Measurements from ENCODE around the gene ZBTB44. TPM values are rescaled to one million over a fixed set of nuclear protein-coding genes. Genes with fewer than 3 reads are reported as not detected.

Gene ZBTB44
- total RNA-seq, 6 donors from 2014 or later, result 40.3 to 91.7 (median 51.2) TPM

- no peak for DNase-seq
- no peak overlapping the region for H3K27ac ChIP-seq
- no peak overlapping the region for H3K4me3 ChIP-seq
- peaks cover 0 to 5% (median 2%) of the 10 kb centered on the region in 4 donors for H3K36me3 ChIP-seq
- H3K9me3 ChIP-seq, result no peaks in the 10 kb centered on the region
- ATAC-seq (ENCODE audit: low FRiP score in 2 of 2), result peak in 1 of 2 donors; percentile 27
- no peak for TF ChIP-seq CTCF (IDR thresholded peaks at IDR 0.05)
- TF ChIP-seq EP300 (IDR thresholded peaks at IDR 0.05), result no peak
- TF ChIP-seq POLR2AphosphoS5 (IDR thresholded peaks at IDR 0.05), result no peak
- TF ChIP-seq POLR2A (IDR thresholded peaks at IDR 0.05), result no peak
- H3K4me1 ChIP-seq, result no peaks in the 10 kb centered on the region
- WGBS, 2 donors, result 85 to 92% methylated on average over 12 to 18 of the region's 19 CpGs
- no peaks in the 10 kb centered on the region for H3K27me3 ChIP-seq
Observed at GRCh38 chr11:130188585-130189347, 126.0 kb downstream of the ZBTB44 start.

GRCh38 chr11:130188047-130188446 lies 126.7 kb downstream of the ZBTB44 start:
- WGBS, 2 donors, result 76 to 86% methylated on average over 8 to 14 of the region's 14 CpGs
- Histone ChIP-seq H3K27ac (no peak overlapping the region), H3K9me3 (no peaks in the 10 kb centered on the region), H3K4me3 (no peak overlapping the region), H3K27me3 (no peaks in the 10 kb centered on the region), H3K36me3 (peaks cover 0 to 5% (median 2%) of the 10 kb centered on the region in 4 donors), H3K4me1 (no peaks in the 10 kb centered on the region)
- DNase-seq (no peak), ATAC-seq (ENCODE audit: low FRiP score in 2 of 2) (no peak)
- TF ChIP-seq POLR2AphosphoS5 (IDR thresholded peaks at IDR 0.05) (no peak), CTCF (IDR thresholded peaks at IDR 0.05) (no peak), POLR2A (IDR thresholded peaks at IDR 0.05) (no peak), EP300 (IDR thresholded peaks at IDR 0.05) (no peak)

DNA sequence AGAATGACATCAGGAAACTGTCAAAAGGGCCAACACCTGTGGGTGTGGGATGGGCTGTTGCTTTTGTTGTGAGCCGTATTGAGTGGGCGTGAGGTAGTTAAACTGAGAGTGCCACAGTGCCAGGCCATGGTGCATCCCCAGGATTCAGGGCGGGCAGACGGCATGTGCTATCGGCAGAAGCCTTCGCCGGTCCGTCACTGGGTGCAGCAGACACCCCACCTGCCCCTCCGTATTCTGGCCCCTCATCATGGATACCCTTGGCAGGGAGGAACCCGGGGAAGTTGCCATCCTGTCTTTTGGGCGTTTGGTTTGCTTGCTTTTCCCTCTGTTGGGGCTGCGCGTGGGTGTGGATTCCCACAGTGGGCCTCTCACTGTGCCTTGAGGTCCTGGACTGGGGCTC lies 127.6 kb downstream of the ZBTB44 start:
- DNase-seq (no peak), ATAC-seq (ENCODE audit: low FRiP score in 2 of 2) (no peak)
- Histone ChIP-seq H3K27ac (no peak overlapping the region), H3K4me3 (no peak overlapping the region), H3K36me3 (peaks cover 0 to 5% (median 2%) of the 10 kb centered on the region in 4 donors), H3K27me3 (no peaks in the 10 kb centered on the region), H3K9me3 (no peaks in the 10 kb centered on the region), H3K4me1 (peaks cover 0 to 4% (median 4%) of the 10 kb centered on the region in 4 donors)
- 95 to 97% methylated on average over 11 to 13 of the region's 13 CpGs for WGBS, 2 donors
- TF ChIP-seq POLR2AphosphoS5 (IDR thresholded peaks at IDR 0.05) (no peak), EP300 (IDR thresholded peaks at IDR 0.05) (no peak), CTCF (IDR thresholded peaks at IDR 0.05) (no peak), POLR2A (IDR thresholded peaks at IDR 0.05) (no peak)

DNA sequence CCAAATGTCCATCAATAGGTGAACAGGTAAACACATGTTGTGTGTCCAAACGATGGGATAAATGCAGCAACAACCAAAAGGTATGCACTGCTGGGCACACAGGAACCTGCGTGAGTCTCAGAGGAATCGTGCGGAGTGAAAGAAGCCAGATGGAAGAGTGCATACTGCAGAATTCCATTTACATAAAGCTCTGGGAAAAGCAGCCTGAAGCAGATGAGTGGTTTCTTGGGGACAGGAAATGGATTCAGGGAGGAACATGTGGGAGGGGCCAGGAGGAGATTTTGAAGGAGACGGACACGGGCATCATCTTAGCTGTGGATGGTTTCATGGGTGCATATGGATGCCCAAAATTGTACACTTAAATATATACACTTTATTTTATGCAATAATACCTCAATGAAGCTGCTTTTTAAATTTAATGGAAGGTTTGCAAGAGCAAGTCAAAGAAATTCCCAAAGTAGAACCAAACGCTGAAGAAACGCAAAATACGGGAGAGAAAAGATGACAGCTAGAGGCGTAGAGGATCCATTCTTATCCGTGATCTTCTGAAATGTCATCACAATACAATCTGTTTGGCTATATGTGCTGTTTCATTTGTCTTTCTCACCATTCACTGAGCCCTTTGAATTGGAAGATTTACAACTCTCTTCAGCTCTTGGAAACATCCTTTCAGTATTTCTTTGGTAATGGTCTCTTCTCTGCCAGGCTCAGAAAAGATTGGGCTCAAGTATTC lies 130.7 kb downstream of the ZBTB44 start:
- no peak overlapping the region for H3K4me3 ChIP-seq
- H3K36me3 ChIP-seq, result no peaks in the 10 kb centered on the region
- H3K9me3 ChIP-seq, result no peaks in the 10 kb centered on the region
- WGBS, 2 donors, result 73 to 77% methylated on average over 11 of the region's 11 CpGs
- no peak for TF ChIP-seq CTCF (IDR thresholded peaks at IDR 0.05)
- TF ChIP-seq POLR2A (IDR thresholded peaks at IDR 0.05), result no peak
- no peaks in the 10 kb centered on the region for H3K27me3 ChIP-seq
- no peak overlapping the region for H3K27ac ChIP-seq
- DNase-seq (no peak), ATAC-seq (ENCODE audit: low FRiP score in 2 of 2) (no peak)
- peaks cover 11 to 34% (median 34%) of the 10 kb centered on the region in 4 donors for H3K4me1 ChIP-seq
